ENCODE data around the gene VPS13C. TPM values are rescaled to one million over a fixed set of nuclear protein-coding genes. Genes with fewer than 3 reads are reported as not detected.
A peak's percentile ranks its signal among the peaks of the same experiment; 100 is the strongest.

VPS13C gene
- total RNA-seq, 1 experiment from 2014 or later: 18.6 TPM

GRCh38 chr15:62071711-62072308 lies 11.6 kb upstream of the VPS13C start:
- intact Hi-C loops (cut with micrococcal nuclease): loop anchor here (1.0 kb wide), 1 partner anchor 200 kb away; no protein-coding TSS in a partner anchor
- no peak for TF ChIP-seq YY1 (IDR thresholded peaks at IDR 0.05; ENCODE audit: extremely low read depth, insufficient replicate concordance, low read depth, low read length)
- TF ChIP-seq CTCF (IDR thresholded peaks at IDR 0.05 in 2 of 3, conservative IDR thresholded peaks at IDR 0.05 in 1 of 3; ENCODE audit: borderline replicate concordance in 1 of 3, insufficient read depth in 1 of 3, low read depth in 2 of 3, low read length in 2 of 3): peak; percentile 38 to 80 (median 45); a peak in 5 of 6 replicates
- TF ChIP-seq REST (IDR thresholded peaks at IDR 0.05; ENCODE audit: low read depth): no peak
- TF ChIP-seq SIN3A (IDR thresholded peaks at IDR 0.05; ENCODE audit: low read depth): no peak
- peak; percentile 58 for TF ChIP-seq RAD21 (IDR thresholded peaks at IDR 0.05; ENCODE audit: low read depth)
- BruUV-seq (replicated peaks): no TSS peak
- Histone ChIP-seq H3K4me2 (ENCODE audit: low read length) (no peak overlapping the region), H3K79me2 (ENCODE audit: insufficient read depth, low read length) (no peaks in the 10 kb centered on the region), H3K4me3 (replicated peaks in 1 of 2; ENCODE audit: low read depth in 1 of 2, low read length in 2 of 2) (no peak overlapping the region), H3K27ac (ENCODE audit: low read depth, low read length) (no peak overlapping the region), H4K20me1 (ENCODE audit: insufficient read depth) (no peaks in the 10 kb centered on the region), H3K4me1 (ENCODE audit: control insufficient read depth in 1 of 2, insufficient read depth in 2 of 2, low read length in 2 of 2) (peaks cover 13 to 20% of the 10 kb centered on the region in 2 experiments; a peak in 3 of 4 replicates), H3K27me3 (ENCODE audit: insufficient read depth, low read length) (no peaks in the 10 kb centered on the region), H3K9me3 (ENCODE audit: control insufficient read depth in 1 of 2, insufficient read depth in 1 of 2, low read depth in 1 of 2, low read length in 2 of 2) (no peaks in the 10 kb centered on the region), H3K9me2 (ENCODE audit: insufficient read depth) (no peaks in the 10 kb centered on the region), H3K9ac (ENCODE audit: low read length) (no peak overlapping the region), H2AFZ (ENCODE audit: low read depth, low read length, poor library complexity, severe bottlenecking) (peak overlapping the region; percentile 67), H3K36me3 (ENCODE audit: control insufficient read depth in 1 of 2, insufficient read depth in 2 of 2, low read length in 2 of 2) (no peaks in the 10 kb centered on the region)
- ATAC-seq: no peak
- POLR2A ChIA-PET: no interaction called here
- RAD21 ChIA-PET (ENCODE audit: low non-redundant PET in 1 of 2, low total read pairs in 2 of 2, uncharacterized antibody in 2 of 2, unreplicated experiment in 2 of 2): no interaction called here
- CTCF ChIA-PET: interaction anchor here (1.5 to 1.8 kb wide), 3 partner anchors 16 to 54 kb away, joined by 3 to 7 read pairs (median 5); no protein-coding TSS in a partner anchor
- DNase-seq (ENCODE audit: low read depth, low spot score): no peak
